Measurements from ENCODE around the gene GATD1.

GATD1 gene

GRCh38 chr11:726278-727220, 50.7 kb downstream of the GATD1 start:
- no peaks in the 10 kb centered on the region for H3K79me2 ChIP-seq (ENCODE audit: low read length)
- H3K9me2 ChIP-seq (replicated peaks; ENCODE audit: insufficient read depth, low read length), result no peaks in the 10 kb centered on the region
- peak overlapping the region; percentile 48 for H3K4me3 ChIP-seq (ENCODE audit: low read length)
- H3K4me1 ChIP-seq (ENCODE audit: low read length), result peaks cover 13% of the 10 kb centered on the region
- no peaks in the 10 kb centered on the region for H3K27me3 ChIP-seq (replicated peaks; ENCODE audit: insufficient read depth, low read length)
- TF ChIP-seq EZH2phosphoT487 (IDR thresholded peaks at IDR 0.05; ENCODE audit: low read length) (no peak), CTCF (IDR thresholded peaks at IDR 0.05; ENCODE audit: low read length) (no peak), EZH2 (optimal IDR thresholded peaks at IDR 0.05; ENCODE audit: low read depth, low read length) (no peak)
- peak overlapping the region; percentile 55 for H2AFZ ChIP-seq (ENCODE audit: low read length)
- no peaks in the 10 kb centered on the region for H3K36me3 ChIP-seq (replicated peaks; ENCODE audit: insufficient read depth, low read length)
- H4K20me1 ChIP-seq (ENCODE audit: insufficient read depth, low read length), result no peaks in the 10 kb centered on the region
- no peaks in the 10 kb centered on the region for H3K9me3 ChIP-seq (replicated peaks; ENCODE audit: insufficient read depth, low read length)
- peaks cover 16% of the 10 kb centered on the region; the same call in 1 of the 2 replicates for H3F3A ChIP-seq (ENCODE audit: insufficient read depth, low read length)
- no peak overlapping the region; the same call in 1 of the 2 replicates for H3K27ac ChIP-seq (ENCODE audit: low read length)
- peak overlapping the region; percentile 34; the same call in 1 of the 2 replicates for H3K9ac ChIP-seq (ENCODE audit: low read length)
- peak overlapping the region; percentile 60 for H3K4me2 ChIP-seq (ENCODE audit: low read depth, low read length)
- DNase-seq, result peak; percentile 87

- peak overlapping the region; percentile 48 for H3K4me3 ChIP-seq (ENCODE audit: low read length)
Measured at GRCh38 chr11:725624-726202, 51.6 kb downstream of the GATD1 start.

More at GRCh38 chr11:725624-726202, 51.6 kb downstream of the GATD1 start:
- Histone ChIP-seq H3K79me2 (ENCODE audit: low read length) (no peaks in the 10 kb centered on the region), H3K9me3 (replicated peaks; ENCODE audit: insufficient read depth, low read length) (no peaks in the 10 kb centered on the region), H3K4me2 (ENCODE audit: low read depth, low read length) (peak overlapping the region; percentile 60), H3K27ac (ENCODE audit: low read length) (no peak overlapping the region; the same call in 1 of the 2 replicates), H2AFZ (ENCODE audit: low read length) (peak overlapping the region; percentile 55), H3K4me1 (ENCODE audit: low read length) (peaks cover 20% of the 10 kb centered on the region), H3K9me2 (replicated peaks; ENCODE audit: insufficient read depth, low read length) (no peaks in the 10 kb centered on the region), H3K27me3 (replicated peaks; ENCODE audit: insufficient read depth, low read length) (0 out of 2 replicates have a peak, but pooled peaks cover 6% of the 10 kb centered on the region), H3K36me3 (replicated peaks; ENCODE audit: insufficient read depth, low read length) (no peaks in the 10 kb centered on the region), H4K20me1 (ENCODE audit: insufficient read depth, low read length) (no peaks in the 10 kb centered on the region), H3K9ac (ENCODE audit: low read length) (peak overlapping the region; percentile 34; the same call in 1 of the 2 replicates), H3F3A (ENCODE audit: insufficient read depth, low read length) (peaks cover 16% of the 10 kb centered on the region; the same call in 1 of the 2 replicates)
- no peak for TF ChIP-seq EZH2 (optimal IDR thresholded peaks at IDR 0.05; ENCODE audit: low read depth, low read length)
- no peak for TF ChIP-seq CTCF (IDR thresholded peaks at IDR 0.05; ENCODE audit: low read length)
- no peak for TF ChIP-seq EZH2phosphoT487 (IDR thresholded peaks at IDR 0.05; ENCODE audit: low read length)
- DNase-seq, result peak; percentile 28

Data from MM.1S (cell line).